GM18517 (cell line): ENCODE results near the gene CSNK2B.

Experiments used
- ATAC-seq: cut with Tn5 transposase; IDR thresholded peaks from one replicate; pipeline ENCODE4 v1.9.1; 2021; ENCODE audit warnings: mild to moderate bottlenecking, moderate library complexity; ENCODE audit not compliant: unreplicated experiment

Gene CSNK2B

DNA sequence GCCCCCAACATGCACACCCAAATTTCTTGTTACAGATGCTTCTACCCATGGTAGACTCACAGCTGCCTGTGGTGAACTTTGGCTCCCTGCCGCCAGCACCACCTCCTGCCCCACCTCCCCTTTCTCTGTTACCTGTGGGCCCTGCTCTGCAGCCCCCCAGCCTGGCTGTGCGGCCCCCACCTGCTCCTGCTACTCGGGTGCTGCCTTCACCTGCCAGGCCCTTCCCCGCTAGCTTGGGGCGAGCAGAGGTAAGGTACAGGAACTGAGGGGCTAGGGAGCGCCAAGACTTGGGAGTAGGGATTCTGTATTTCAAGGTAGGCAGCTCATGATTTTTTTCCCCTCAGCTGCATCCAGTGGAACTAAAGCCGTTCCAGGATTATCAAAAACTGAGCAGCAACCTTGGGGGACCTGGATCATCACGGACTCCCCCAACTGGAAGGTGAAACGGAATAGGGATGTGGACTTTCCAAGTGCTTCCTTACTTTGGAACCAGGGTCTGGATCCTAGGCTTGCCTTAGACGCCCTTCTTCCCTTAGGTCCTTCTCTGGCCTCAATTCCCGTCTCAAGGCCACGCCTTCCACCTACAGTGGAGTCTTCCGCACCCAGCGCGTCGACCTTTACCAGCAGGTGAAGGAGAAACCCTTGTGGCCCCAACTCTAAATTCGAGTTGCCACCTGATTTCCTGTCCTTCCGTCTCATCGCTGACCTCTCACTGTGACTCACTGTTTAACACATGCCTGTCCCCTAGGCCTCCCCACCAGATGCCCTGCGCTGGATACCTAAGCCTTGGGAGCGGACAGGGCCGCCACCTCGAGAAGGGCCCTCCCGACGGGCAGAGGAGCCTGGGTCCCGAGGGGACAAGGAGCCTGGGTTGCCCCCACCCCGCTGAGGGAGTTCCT is 28.9 kb upstream of the CSNK2B start:
- no peak for ATAC-seq

DNA sequence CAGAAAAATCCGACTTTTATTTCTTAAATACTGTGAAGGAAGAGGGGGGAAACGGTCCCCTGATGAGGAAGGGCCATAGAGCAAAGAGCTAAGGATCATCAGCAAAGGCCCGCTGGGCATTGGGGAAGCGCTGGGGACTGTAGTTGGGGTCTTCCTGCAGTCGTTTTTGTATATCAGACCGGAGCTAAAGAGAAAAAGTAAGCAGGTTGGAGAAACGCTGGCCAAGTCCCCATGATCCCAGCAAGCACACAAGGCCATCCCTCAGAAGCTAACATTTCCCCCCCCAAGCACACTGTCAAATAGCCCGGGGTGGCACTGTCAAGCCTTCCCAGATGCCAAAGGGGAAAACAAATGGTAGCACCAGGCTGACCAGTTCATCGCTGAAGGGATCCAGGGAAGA is 26.8 kb upstream of the CSNK2B start:
- ATAC-seq = no peak

DNA sequence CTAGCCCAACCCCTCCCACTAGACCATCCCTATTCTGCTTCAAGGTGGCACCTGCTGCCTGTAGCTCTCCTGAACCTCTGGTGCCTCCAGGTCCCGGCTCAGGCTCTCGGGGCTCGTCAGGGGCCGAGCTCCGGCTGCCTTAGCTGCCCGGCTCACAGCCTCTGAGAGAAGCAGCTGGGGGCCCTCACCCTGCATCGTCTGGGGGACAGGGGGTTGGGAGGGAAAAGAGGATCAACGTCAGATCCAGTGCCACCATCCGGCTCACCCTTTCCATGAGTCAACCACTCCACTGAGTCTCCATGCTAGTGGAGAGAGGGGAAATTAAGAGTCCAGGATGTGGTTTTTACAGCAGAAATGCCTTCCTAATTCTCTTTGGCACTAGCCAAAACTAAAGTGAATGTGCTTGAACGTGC is 26.4 kb upstream of the CSNK2B start:
- no peak for ATAC-seq

DNA sequence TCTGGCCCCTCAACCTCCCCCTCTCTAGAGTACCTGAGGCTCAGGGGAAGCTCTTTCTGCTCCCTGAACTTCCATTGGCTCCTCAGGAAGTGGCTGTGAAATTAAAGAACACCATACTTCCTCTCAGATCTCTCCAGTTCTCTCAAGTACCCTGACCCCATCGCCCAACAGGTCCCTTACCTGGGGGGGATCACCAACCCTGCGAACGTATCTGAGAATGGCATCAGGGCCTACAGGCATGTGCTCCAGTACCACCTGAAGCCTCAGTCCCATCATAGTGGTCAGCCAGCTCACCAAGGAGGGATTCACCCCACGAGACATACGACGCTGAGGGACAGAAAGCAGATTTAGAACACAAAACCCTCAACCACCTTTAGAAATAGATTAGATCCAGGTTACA is 25.3 kb upstream of the CSNK2B start:
- ATAC-seq = no peak

DNA sequence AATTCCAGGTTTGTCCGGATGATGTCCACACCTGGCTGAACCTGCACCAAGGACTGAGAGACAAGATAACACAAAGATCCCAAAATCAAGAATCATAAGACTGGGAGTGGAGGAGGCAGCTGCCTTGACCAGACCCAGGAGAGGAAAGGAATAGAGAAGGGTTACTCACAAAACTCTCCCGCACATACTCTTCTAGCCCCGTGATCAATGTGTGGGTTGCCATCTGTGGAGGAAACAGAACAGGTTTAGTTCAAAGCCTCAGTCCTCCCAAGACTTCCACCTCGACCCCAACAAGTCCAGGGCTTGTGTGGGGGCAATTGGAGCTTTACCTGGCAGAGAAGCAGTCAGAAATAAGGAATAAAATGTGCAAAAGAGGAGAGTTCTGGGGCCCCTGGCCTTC is 24.5 kb upstream of the CSNK2B start:
- ATAC-seq = no peak

DNA sequence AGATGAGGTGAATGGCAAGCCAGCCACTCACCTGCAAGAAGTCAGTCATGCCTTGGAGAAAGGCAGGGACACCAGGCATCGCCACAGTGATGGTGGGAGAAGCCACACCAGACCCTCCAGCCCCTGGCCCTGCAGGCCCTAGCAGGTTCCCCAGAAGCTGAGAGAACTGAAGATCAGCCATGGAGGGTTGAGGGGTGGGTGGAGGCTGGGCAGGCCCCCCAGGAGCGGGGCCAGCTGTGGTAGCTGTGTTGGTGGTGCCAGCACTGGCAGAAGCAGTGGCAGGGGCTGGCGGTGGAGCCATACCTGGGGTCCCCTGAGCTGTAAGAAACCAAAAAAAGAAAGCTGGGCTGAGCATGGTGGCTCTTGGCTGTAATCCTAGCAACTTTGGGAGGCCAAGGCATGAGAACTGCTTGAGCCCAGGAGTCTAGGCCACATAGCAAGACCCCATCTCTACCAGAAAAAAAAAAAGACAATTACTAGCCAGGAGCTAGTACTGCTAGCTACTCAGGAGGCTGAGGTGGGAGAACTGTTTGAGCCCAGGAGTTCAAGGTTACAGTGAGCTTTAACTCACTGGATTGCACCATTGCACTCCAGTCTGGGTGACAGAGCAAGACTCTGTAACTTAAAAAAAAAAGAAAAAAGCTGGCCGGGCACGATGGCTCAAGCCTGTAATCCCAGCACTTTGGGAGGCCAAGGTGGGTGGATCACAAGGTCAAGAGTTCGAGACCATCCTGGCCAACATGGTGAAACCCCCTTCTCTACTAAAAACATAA is 22.9 kb upstream of the CSNK2B start:
- no peak for ATAC-seq

DNA sequence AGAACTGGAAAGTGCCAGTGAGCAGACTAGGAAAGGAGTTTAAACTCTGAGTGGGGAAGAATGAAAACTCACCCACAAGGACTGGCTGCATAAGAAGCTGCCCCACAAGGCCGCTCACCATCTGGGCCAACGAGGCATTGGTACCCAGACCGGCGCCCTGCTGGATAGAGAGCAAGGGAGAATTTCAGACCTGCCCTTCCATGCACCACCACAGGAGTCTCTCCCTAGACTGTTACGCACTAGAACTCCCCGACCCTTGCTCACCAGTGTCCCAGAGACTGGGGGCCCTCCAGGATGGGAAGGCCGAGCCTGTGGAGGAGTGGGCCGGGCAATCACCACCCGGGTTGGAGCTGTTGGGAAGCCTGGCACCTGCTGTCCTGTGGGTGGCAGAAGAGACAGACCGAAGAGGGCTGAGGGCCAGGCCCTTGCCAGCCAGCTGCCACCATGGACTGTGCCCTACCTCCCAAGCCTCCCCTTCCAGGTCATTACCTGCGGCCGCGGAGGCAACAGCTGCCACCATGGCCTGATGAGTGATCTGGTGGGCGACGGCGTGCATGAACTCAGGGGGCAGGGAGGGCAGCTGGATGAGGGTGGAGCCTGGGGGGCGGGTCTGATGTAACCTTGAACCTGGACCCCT is 21.9 kb upstream of the CSNK2B start:
- ATAC-seq = no peak

DNA sequence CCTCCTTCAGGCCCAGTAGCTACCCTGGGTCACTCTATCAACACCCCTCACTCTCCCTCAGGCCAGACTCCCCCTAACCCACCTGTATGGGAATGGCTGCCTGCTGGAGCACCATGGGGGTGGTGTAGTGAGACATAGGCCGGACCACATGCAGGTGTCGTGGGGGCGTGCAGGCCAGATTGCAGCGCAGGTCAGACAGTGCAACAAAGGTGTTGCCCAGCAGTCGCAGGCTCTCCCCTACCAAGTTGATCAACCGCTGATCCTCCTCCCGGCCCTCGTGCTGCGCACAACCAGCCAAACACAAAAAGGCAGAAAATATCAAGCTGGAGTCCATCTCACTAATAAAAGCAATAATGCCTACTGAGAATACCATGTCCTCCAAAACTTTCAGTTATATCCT is 20.6 kb upstream of the CSNK2B start:
- ATAC-seq = no peak

DNA sequence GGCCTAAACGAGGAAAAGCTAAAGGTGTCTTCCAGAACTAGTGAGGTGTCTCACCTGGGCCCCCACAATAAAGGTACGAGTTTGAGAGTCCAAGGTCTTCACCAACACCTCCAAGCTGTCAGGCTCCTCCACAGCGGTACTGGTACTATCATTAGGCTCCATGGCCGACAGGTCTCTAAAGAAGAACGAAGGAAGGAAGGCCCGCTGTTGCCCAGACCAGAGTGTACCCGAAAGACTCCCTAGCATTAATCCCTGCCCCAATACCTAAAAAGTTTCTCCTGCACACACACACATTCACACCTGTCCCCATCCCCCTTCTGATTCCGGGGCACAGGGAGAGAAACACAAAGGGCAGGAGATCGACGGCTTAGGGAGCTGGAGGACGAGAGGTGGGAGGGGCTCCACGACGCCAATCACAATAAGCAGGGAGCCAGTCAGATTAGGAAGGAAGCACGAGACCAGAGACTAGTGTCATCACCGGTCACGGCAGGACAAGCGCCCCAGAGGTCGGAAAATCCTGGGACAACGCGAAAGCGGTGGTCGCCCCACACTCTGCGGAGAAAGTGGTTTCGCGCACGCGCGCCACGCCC is 14.2 kb upstream of the CSNK2B start:
- peak; percentile 25 for ATAC-seq

DNA sequence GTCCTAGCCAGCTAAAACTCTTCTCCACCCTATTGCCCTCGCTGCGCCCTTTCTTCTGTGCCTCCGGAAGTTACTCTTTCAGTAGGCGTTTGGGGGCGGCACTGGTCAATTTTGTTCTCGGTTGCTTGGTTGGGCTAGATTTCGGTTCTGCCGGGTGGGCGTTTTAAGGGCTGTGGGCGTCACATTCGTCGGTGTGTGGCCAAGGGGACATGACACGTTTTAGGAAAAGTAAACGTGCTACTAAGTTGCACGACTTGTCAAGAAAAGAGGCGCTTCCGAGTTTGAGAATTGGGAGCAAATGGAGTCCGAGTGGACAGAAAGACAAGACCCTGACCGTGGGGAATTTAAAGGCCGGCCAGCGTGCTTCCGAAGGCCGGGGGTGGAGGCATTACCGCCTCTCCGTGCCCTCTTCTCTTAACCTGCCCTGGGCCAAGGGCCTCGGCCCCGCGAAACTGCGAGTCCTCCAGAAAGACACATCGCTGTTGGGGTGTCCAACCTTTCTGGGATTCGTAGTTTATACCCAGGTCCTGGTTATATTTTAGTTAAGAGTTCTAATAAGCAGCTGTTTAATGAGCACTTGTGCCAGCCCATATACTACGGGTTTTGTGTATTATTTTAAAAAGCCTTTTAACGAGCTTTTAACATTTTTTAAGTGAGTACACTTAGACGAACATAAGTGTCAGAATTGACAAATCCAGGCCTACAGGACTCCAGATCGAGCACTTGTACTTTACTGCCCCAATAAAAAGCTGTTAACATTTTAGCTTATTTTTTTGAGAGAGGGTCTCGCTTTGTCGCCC is 12.8 kb upstream of the CSNK2B start:
- peak; percentile 62 for ATAC-seq

- no peak for ATAC-seq
Measured at GRCh38 chr6:31654574-31655348, 11.1 kb upstream of the CSNK2B start.

DNA sequence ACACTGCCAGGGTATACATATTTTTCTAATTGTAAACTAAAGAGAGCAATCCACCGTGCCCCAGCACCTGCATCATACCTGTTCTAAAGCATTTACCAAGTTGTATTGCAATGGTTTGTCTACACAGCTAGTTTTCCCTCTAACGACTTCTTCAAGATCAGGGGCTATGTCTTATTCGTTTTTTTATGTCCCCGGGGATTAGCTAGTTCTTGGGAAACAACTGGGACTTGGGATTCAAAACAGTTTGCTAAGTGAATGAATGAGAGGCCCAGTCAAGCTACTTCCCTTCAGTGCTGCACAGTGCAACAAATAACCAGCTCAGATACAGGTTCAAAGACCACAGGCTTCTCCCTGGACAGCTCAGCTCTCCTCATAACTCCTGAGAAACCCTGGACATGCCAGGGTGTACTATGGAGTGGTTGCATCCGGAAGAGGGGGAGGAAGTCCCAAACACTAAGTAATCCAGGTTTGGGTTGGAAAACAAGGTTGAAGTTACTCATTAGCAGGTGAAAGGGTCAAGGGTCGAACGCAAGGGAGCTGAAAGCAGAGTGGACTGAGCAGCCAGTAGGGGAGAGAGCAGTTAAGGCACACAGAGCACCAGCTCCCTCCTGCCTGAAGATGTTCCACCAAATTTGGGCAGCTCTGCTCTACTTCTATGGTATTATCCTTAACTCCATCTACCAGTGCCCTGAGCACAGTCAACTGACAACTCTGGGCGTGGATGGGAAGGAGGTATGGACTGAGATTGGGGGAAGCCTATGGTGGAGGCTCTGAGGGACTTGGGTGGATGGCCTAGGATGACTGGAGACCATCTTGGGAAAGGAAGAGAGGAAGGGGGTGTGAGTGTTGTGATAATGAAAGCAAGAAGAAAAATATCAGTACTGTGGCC is 10.3 kb upstream of the CSNK2B start, which contains the start of gene APOM:
TSS of gene APOM (plus strand) at position 546 of the 889 bp plus-strand sequence. CDS start at position 619, 73 bp downstream.
- no peak for ATAC-seq

DNA sequence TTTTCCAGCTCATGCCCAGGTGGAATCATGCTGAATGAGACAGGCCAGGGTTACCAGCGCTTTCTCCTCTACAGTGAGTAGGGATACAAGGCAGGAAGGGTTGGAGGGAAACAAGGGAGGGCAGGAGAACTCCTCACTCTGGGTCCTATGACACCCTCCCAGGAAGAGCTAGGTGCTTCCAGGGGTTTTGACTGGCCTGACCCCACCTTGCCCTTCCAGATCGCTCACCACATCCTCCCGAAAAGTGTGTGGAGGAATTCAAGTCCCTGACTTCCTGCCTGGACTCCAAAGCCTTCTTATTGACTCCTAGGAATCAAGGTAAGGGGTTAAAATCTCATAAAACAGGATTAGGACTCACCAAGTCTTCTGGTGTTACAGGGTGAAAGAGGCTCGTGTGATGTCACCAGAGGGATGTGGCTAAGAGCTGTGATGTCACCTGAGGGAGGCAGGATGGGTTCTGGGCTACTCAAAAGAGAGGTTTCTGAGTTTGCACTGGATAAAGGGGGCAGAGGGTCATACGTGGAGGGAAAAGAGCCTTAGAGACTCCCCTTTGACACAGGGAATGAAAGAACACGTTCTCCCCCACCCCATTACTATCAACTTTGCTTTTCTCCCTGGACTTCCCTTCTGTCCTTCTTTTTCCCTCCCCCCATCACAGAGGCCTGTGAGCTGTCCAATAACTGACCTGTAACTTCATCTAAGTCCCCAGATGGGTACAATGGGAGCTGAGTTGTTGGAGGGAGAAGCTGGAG is 8.3 kb upstream of the CSNK2B start:
- no peak for ATAC-seq

DNA sequence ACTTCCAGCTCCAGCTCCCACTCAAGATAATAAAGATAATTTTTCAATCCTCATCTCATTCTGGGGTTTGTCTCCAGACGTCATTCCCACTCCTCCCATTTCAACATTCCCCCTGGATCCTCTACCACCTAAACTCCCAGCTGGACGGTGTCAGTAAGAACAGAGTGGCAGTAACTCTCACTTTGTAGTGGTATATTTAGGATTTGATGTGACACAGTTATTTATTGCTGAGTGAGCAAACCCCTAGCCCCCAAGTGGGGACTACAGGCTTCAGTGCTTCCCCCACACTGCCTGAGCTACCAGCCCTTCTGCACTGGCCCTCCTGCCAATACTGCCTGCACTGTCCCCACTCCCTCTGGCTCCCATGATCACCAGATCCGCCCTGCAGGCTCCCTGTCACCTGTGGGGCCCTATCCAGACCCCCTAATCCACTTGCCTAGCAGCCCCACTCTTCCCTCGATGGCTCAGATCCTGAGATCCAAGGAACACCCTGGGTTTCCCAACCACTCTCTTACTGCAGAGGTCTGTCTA is 7.7 kb upstream of the CSNK2B start:
- no peak for ATAC-seq

DNA sequence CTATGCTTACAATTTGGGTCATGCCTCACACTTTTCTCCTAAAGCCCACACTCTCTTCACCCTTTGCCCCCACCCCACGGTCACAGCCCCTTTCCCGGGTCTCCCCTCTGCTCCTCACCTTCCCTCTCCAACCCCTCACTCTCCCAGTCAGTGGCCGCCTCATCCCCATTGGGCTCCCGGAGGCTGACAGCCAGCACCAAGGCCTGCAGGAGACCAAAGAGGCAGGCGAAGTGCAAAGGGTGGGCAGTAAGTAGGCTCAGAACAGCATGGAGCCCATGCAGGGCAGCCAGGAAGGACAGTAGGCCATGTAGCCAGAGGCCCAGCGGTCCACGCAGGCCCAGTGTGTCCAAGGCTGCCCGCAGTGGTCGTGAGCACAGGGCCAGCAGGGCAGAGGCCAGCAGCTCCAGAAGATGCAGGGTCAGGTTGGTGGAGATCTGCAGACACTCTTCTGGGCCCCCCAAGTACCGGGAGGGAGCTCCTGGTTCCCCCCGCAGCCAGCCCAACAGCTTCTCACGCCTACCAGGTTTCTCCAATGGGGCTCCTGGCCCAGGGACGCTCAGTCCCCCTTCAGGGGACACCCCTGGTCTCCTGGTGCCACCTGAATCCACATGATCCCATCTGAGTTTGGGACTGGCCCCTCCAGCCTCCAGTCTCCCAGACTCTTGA is 6.8 kb upstream of the CSNK2B start:
- ATAC-seq = no peak

GRCh38 chr6:31659649-31660380 is 6.1 kb upstream of the CSNK2B start:
- ATAC-seq = no peak
